KMS-11 (cell line): ENCODE results near the gene TIMM8A.
"Not testable (repeated sequence)": the region's sequence is repeated elsewhere in the genome, so short reads cannot be mapped to it uniquely, and the experiment has no call there.

Source experiments
- H2AFZ ChIP-seq: fragments of 200-600 bp; sonication (generic); 2 replicates; pipeline ENCODE4 v1.6.1; 2016; ENCODE audit warnings: antibody characterized with exemption, mixed run types, low read depth
- H3K27ac ChIP-seq: fragments of 200-600 bp; sonication (generic); 2 replicates; pipeline ENCODE4 v1.6.1; 2016; ENCODE audit warnings: mild to moderate bottlenecking, mixed run types
- H3K27me3 ChIP-seq: fragments of 200-600 bp; sonication (generic); 2 replicates; pipeline ENCODE4 v1.6.1; 2017; ENCODE audit warnings: mild to moderate bottlenecking, low read depth, mixed run types, moderate library complexity; ENCODE audit not compliant: insufficient read depth
- H3K36me3 ChIP-seq: fragments of 200-600 bp; sonication (generic); 2 replicates; pipeline ENCODE4 v1.6.1; 2017; ENCODE audit warnings: mild to moderate bottlenecking, mixed run types; ENCODE audit not compliant: insufficient read depth
- H3K4me1 ChIP-seq: fragments of 200-600 bp; sonication (generic); 2 replicates; pipeline ENCODE4 v1.6.1; 2016; ENCODE audit warnings: mild to moderate bottlenecking, low read depth, mixed run types; ENCODE audit not compliant: poor library complexity, severe bottlenecking
- H3K4me2 ChIP-seq: fragments of 200-600 bp; sonication (generic); 2 replicates; pipeline ENCODE4 v1.7.0; 2016; ENCODE audit warnings: mild to moderate bottlenecking, mixed run types
- H3K4me3 ChIP-seq: fragments of 200-600 bp; sonication (generic); IDR thresholded peaks from 2 replicates; pipeline ENCODE4 v1.6.1; 2017; ENCODE audit warnings: low read depth, low read length, mixed read lengths; ENCODE audit not compliant: insufficient read depth
- H3K79me2 ChIP-seq: fragments of 200-600 bp; sonication (generic); 2 replicates; pipeline ENCODE4 v1.6.1; 2016; ENCODE audit warnings: low read depth, mixed run types; ENCODE audit not compliant: insufficient read depth
- H3K9ac ChIP-seq: fragments of 200-600 bp; sonication (generic); 2 replicates; pipeline ENCODE4 v1.6.1; 2016; ENCODE audit warnings: mild to moderate bottlenecking, mixed run types
- H4K20me1 ChIP-seq: fragments of 200-600 bp; sonication (generic); 2 replicates; pipeline ENCODE4 v1.6.1; 2016; ENCODE audit warnings: mild to moderate bottlenecking, mixed run types; ENCODE audit not compliant: insufficient read depth
- TF ChIP-seq, protein P1 (sequence below): fragments of 200-600 bp; sonication (generic); conservative IDR thresholded peaks from 2 replicates; pipeline ENCODE4 v1.6.1; 2017; ENCODE audit warnings: low read depth, mild to moderate bottlenecking, antibody characterized with exemption, low read length, moderate library complexity, mixed read lengths

The TIMM8A gene

DNA sequence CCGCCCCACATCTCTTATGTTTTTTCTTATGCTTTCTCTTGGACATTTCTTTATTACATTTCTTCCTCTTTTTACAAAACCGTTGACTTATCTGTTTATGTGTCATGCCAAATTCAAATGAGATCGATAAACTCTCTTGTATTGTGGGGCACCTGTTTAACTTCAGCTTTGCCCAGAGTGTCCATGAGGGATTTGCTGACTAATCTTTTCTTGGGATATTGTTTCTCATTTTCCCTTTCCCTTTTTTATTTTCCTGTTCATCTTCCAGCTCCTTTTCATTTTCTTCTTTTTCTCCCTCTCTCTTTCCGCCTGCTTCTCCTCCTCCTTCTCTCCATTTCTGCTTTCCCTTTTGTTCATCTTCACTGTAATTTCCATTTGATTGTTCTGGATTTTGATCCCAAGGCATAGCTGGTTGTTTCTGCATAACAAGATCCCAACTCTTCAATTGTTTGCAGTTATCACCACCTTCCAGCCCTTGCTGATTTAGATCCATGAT lies 10.7 kb downstream of the TIMM8A start:
- Histone ChIP-seq H3K4me2 (no peak overlapping the region), H2AFZ (no peak overlapping the region), H3K4me3 (no peak overlapping the region), H3K36me3 (no peaks in the 10 kb centered on the region), H3K79me2 (no peaks in the 10 kb centered on the region), H3K27ac (no peak overlapping the region), H3K9ac (no peak overlapping the region), H3K27me3 (no peaks in the 10 kb centered on the region), H3K4me1 (peaks cover 9% of the 10 kb centered on the region), H4K20me1 (no peaks in the 10 kb centered on the region)
- TF ChIP-seq, protein P1, sequence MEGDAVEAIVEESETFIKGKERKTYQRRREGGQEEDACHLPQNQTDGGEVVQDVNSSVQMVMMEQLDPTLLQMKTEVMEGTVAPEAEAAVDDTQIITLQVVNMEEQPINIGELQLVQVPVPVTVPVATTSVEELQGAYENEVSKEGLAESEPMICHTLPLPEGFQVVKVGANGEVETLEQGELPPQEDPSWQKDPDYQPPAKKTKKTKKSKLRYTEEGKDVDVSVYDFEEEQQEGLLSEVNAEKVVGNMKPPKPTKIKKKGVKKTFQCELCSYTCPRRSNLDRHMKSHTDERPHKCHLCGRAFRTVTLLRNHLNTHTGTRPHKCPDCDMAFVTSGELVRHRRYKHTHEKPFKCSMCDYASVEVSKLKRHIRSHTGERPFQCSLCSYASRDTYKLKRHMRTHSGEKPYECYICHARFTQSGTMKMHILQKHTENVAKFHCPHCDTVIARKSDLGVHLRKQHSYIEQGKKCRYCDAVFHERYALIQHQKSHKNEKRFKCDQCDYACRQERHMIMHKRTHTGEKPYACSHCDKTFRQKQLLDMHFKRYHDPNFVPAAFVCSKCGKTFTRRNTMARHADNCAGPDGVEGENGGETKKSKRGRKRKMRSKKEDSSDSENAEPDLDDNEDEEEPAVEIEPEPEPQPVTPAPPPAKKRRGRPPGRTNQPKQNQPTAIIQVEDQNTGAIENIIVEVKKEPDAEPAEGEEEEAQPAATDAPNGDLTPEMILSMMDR = no peak

DNA sequence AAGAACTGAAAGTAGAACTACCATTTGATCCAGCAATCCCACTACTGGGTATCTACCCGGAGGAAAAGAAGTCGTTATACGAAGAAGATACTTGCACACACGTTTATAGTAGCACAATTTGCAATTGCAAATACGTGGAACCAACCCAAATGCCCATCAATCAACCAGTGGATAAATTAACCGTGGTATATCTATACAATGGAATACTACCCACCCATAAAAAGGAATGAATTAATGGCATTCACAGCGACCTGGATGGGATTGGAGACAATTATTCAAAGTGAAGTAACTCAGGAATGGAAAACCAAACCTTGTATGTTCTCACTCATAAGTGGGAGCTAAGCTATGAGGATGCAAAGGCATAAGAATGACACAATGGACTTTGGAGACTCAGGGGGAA lies 14.2 kb downstream of the TIMM8A start:
- not testable (repeated sequence) for H2AFZ ChIP-seq, H3K36me3 ChIP-seq, H3K4me2 ChIP-seq, H3K27me3 ChIP-seq, H4K20me1 ChIP-seq, H3K79me2 ChIP-seq, H3K9ac ChIP-seq, H3K27ac ChIP-seq, H3K4me1 ChIP-seq, H3K4me3 ChIP-seq

DNA sequence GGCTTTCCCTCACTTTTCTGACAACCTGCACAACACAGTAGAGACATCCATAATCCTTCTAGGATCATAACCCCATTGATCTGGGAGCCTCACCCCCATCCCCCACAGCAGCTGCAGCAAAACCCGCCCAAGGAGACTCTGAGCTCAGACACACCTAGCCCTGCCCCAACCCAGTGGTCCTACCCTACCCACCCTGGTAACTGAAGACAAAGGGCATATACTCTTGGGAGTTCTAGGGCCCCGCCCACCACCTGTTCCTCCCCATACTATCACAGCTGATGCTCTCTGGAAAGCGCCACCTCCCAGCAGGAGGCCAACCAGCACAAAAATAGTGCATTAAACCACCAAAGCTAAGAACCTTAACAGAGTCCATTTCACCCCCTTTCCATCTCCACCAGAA lies 21.9 kb downstream of the TIMM8A start:
- not testable (repeated sequence) for H3K4me1 ChIP-seq, H3K9ac ChIP-seq, H4K20me1 ChIP-seq, H3K4me2 ChIP-seq, H3K4me3 ChIP-seq, H2AFZ ChIP-seq, H3K27me3 ChIP-seq, H3K36me3 ChIP-seq, H3K79me2 ChIP-seq, H3K27ac ChIP-seq

DNA sequence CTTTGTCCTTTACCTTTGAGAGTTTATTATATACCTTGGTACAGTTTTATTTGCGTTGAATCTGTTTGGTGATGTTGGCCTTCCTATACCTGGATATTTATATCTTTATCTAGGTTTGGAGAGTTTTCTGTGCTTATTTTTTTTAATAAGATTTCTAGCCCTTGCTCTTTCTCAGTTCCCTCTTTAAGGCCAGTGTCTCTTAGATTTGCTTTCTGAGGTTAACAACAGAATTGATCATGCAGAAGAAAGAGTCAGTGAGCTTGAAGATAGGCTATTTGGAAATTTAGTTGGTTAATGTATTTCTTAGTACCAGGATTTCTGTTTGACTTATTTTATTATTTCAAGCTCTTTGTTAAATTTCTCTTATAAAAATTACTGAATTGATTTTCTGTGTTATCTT lies 44.8 kb downstream of the TIMM8A start:
- no peak overlapping the region for H3K4me2 ChIP-seq
- H2AFZ ChIP-seq = no peak overlapping the region
- H3K4me3 ChIP-seq = no peak overlapping the region
- no peaks in the 10 kb centered on the region for H3K4me1 ChIP-seq
- no peaks in the 10 kb centered on the region for H3K27me3 ChIP-seq
- no peaks in the 10 kb centered on the region for H4K20me1 ChIP-seq
- H3K9ac ChIP-seq = no peak overlapping the region
- TF ChIP-seq, protein P1 = no peak
- no peaks in the 10 kb centered on the region for H3K79me2 ChIP-seq
- no peak overlapping the region for H3K27ac ChIP-seq
- H3K36me3 ChIP-seq = no peaks in the 10 kb centered on the region
